Lung (tissue), 13 donors: ENCODE data around the gene ADAMTSL1. TPM values are rescaled to one million over a fixed set of nuclear protein-coding genes. Genes with fewer than 3 reads are reported as not detected.

Source experiments
- ATAC-seq: fragments of 200-7000 bp; cut with Tn5 transposase; one replicate; pipeline ENCODE4 v1.9.1; 2020; ENCODE audit warnings: moderate number of reproducible peaks; ENCODE audit not compliant: insufficient read depth, low FRiP score
- DNase-seq, 3 donors: peaks; one replicate each; pipeline ENCODE4 v3.0.0-alpha.2; 2013 to 2017
- H3K27ac ChIP-seq, 2 donors: one replicate each; pipeline ENCODE4 v1.5.1; 2013; ENCODE audit warnings: mild to moderate bottlenecking in 2 of 2, moderate library complexity in 2 of 2, control low read depth in 1 of 2, inconsistent platforms in 1 of 2, low read depth in 1 of 2, low read length in 1 of 2
- H3K27me3 ChIP-seq, 3 donors: one replicate each; pipeline ENCODE4 v1.5.1; 2013; ENCODE audit warnings: low read length in 2 of 3; ENCODE audit not compliant: control insufficient read depth in 3 of 3, insufficient read depth in 3 of 3
- H3K36me3 ChIP-seq, 4 donors: one replicate each; pipeline ENCODE4 v1.5.1; 2013; ENCODE audit warnings: low read length in 4 of 4, mild to moderate bottlenecking in 1 of 4, moderate library complexity in 1 of 4; ENCODE audit not compliant: control insufficient read depth in 4 of 4, insufficient read depth in 4 of 4
- H3K4me1 ChIP-seq, 5 donors: one replicate each; pipeline ENCODE4 v1.5.1; 2013; ENCODE audit warnings: low read length in 5 of 5, mild to moderate bottlenecking in 2 of 5, moderate library complexity in 1 of 5; ENCODE audit not compliant: control insufficient read depth in 5 of 5, insufficient read depth in 5 of 5
- H3K4me3 ChIP-seq: one replicate; pipeline ENCODE4 v1.5.1; 2013; ENCODE audit warnings: mild to moderate bottlenecking, control low read depth, moderate library complexity
- H3K9ac ChIP-seq, 2 donors: one replicate each; pipeline ENCODE4 v1.5.1; 2013; ENCODE audit warnings: low read length in 2 of 2, control low read depth in 1 of 2; ENCODE audit not compliant: insufficient read depth in 1 of 2
- H3K9me3 ChIP-seq, 4 donors: one replicate each; pipeline ENCODE4 v1.5.1; 2013; ENCODE audit warnings: low read length in 3 of 4, mild to moderate bottlenecking in 1 of 4, moderate library complexity in 1 of 4; ENCODE audit not compliant: control insufficient read depth in 4 of 4, insufficient read depth in 3 of 4
- WGBS, 2 donors: extraction: QIAGEN DNeasy Blood & Tissue Kit; methylation state at CpG; one replicate each; pipeline ENCODE4 v1.1.7; 2013; 5-methylcytosine and 5-hydroxymethylcytosine counted together
- polyA plus RNA-seq, 2 donors: library from polyadenylated mRNA; stranded (reverse); fragments of 200-250 nt; gene quantifications; one replicate each; pipeline ENCODE4 v1.2.1, GENCODE V29; 2013
- small RNA-seq: library from RNA; depleted of rRNA; stranded (forward); fragments of <200 nt; gene quantifications from one replicate; pipeline ENCODE3, GENCODE V24; 2014; ENCODE audit warnings: low replicate concordance
- total RNA-seq, 2 donors: library from RNA; depleted of rRNA in 1 of 2; stranded (reverse); fragments of >200 nt in 1 of 2; gene quantifications; one replicate each; pipeline ENCODE4 v1.2.1, GENCODE V29; 2014 to 2021
- TF ChIP-seq, protein P1 (sequence below): IDR thresholded peaks from 2 replicates; pipeline ENCODE4 v1.5.1; 2012; ENCODE audit warnings: mild to moderate bottlenecking; ENCODE audit errors: control extremely low read depth, extremely low read depth
- donor health status: control.
- donor health status: control.
- donor health status: Bipolar disorder and iron deficiency.
- donor health status: healthy.
- donor health status: DM: yes; HTN: yes; CAD: no.

The ADAMTSL1 gene
- total and polyA plus RNA-seq, 4 donors: 0.25 to 36.2 (median 1.4) TPM

DNA sequence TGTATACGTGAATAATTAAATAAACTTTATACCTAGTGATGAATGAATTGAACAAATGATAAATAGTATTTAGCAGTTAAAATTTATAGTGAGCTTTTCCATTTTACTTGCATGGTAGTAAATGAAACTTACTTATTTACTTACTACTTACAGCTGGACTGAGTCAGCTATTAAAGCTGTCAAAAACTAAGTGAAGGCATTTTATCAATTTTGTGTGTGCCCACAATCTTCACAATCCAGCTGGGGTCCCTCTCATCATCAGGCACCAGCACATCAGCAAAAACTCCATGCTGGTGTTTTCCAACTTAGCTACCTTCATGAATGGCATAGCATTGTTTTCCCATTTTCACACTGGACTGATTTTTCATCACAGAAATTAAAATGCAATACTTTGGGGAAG lies 478.0 kb downstream of the ADAMTSL1 start:
- DNase-seq (peak in 2 of 3 donors; percentile 74), ATAC-seq (no peak)
- Histone ChIP-seq H3K27ac (no peak overlapping the region), H3K36me3 (no peaks in the 10 kb centered on the region), H3K27me3 (peaks cover 0 to 2% (median 0%) of the 10 kb centered on the region in 3 donors), H3K9ac (no peak overlapping the region), H3K4me1 (peaks cover 0 to 7% (median 3%) of the 10 kb centered on the region in 5 donors), H3K9me3 (peaks cover 0 to 4% (median 0%) of the 10 kb centered on the region in 4 donors), H3K4me3 (no peak overlapping the region)
- TF ChIP-seq, protein P1, sequence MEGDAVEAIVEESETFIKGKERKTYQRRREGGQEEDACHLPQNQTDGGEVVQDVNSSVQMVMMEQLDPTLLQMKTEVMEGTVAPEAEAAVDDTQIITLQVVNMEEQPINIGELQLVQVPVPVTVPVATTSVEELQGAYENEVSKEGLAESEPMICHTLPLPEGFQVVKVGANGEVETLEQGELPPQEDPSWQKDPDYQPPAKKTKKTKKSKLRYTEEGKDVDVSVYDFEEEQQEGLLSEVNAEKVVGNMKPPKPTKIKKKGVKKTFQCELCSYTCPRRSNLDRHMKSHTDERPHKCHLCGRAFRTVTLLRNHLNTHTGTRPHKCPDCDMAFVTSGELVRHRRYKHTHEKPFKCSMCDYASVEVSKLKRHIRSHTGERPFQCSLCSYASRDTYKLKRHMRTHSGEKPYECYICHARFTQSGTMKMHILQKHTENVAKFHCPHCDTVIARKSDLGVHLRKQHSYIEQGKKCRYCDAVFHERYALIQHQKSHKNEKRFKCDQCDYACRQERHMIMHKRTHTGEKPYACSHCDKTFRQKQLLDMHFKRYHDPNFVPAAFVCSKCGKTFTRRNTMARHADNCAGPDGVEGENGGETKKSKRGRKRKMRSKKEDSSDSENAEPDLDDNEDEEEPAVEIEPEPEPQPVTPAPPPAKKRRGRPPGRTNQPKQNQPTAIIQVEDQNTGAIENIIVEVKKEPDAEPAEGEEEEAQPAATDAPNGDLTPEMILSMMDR: no peak
- 70 to 71% methylated on average over 1 of the region's 1 CpG for WGBS, 2 donors

DNA sequence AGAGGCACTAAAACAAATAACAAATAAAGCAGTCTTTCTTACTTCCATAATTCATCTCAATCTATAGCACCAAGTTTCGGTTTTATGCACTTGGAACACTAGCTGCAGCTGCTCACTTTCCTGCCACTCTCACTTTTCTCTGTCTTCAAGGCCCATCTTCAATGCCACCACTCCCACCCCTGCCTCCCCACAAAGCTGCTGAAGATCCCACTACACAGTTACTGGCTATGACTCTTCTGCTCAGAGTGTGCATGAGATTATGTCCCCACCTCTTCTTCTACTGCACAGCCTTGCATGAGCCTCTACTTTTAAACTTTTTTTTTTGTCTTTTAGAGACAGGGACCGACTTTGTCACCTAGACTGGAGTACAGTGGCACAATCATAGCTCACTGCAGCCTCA lies 481.7 kb downstream of the ADAMTSL1 start:
- DNase-seq: no peak
- Histone ChIP-seq H3K27me3 (peaks cover 0 to 2% (median 0%) of the 10 kb centered on the region in 3 donors), H3K4me3 (no peak overlapping the region), H3K27ac (no peak overlapping the region), H3K9ac (no peak overlapping the region), H3K9me3 (peaks cover 0 to 2% (median 0%) of the 10 kb centered on the region in 4 donors), H3K36me3 (no peaks in the 10 kb centered on the region), H3K4me1 (peaks cover 0 to 7% (median 0%) of the 10 kb centered on the region in 5 donors)
- no peak for ATAC-seq
- 84 to 86% methylated on average over 2 of the region's 2 CpGs for WGBS, 2 donors
- TF ChIP-seq, protein P1: no peak

Small RNA genes lying within 50 kb of the gene (small RNA-seq; reads per million reads assigned to genes)
- 0.60 reads per million, percentile 68 among the genes with 10 or more reads in this experiment for gene MIR3152
